Gastrocnemius medialis (tissue), 4 donors: Measurements from ENCODE around the gene MEIOB. TPM values are rescaled to one million over a fixed set of nuclear protein-coding genes. Genes with fewer than 3 reads are reported as not detected.

Experiments
- ATAC-seq, 2 donors: fragments of 150-250 bp; one replicate each; pipeline ENCODE4 v1.9.1; 2016
- DNase-seq, 2 donors: peaks; one replicate each; pipeline ENCODE4 v3.0.0-alpha.2; 2019
- H3K27ac ChIP-seq, 4 donors: fragments of 200-600 bp; sonication (generic); 1 replicate in 1 of 4; 2 replicates in 3 of 4; pipeline ENCODE4 v1.5.1; 2016 to 2018; ENCODE audit warnings: mild to moderate bottlenecking in 2 of 4, moderate library complexity in 1 of 4
- H3K27me3 ChIP-seq, 3 donors: fragments of 200-600 bp; sonication (generic) in 2 of 3; 1 replicate in 1 of 3; 2 replicates in 2 of 3; pipeline versions ENCODE4 v1.5.1 to v1.6.0; 2016 to 2019; ENCODE audit warnings: mild to moderate bottlenecking in 1 of 3, moderate library complexity in 1 of 3
- H3K36me3 ChIP-seq, 2 donors: fragments of 200-600 bp; sonication (generic) in 1 of 2; one replicate each; pipeline ENCODE4 v1.5.1; 2017 to 2018
- H3K4me1 ChIP-seq, 2 donors: fragments of 200-600 bp; sonication (generic) in 1 of 2; one replicate each; pipeline ENCODE4 v1.5.1; 2016 to 2017; ENCODE audit warnings: mild to moderate bottlenecking in 2 of 2
- H3K4me3 ChIP-seq, 4 donors: fragments of 200-600 bp; sonication (generic) in 3 of 4; 1 replicate in 1 of 4; 2 replicates in 3 of 4; pipeline ENCODE4 v1.5.1; 2016 to 2019; ENCODE audit warnings: mild to moderate bottlenecking in 2 of 4
- H3K9me3 ChIP-seq, 3 donors: fragments of 200-600 bp; sonication (generic) in 2 of 3; 1 replicate in 1 of 3; 2 replicates in 2 of 3; pipeline ENCODE4 v1.5.1; 2016 to 2019
- POLR2A ChIP-seq, 2 donors: fragments of 450-650 bp; IDR thresholded peaks; one replicate each; pipeline ENCODE4 v1.6.1; 2017; ENCODE audit warnings: antibody characterized with exemption in 2 of 2, mild to moderate bottlenecking in 2 of 2, moderate library complexity in 2 of 2
- in situ Hi-C, 4 donors: fragments of 200-750 bp; cut with MboI; loops; one replicate each; pipeline versions ENCODE4 v1.15.0 to v1.8.0; 2017; ENCODE audit warnings: low sequenced_read_pairs in 4 of 4
- intact Hi-C: fragments of 100-400 bp; cut with DNase I; formaldehyde crosslinking; loops from one replicate; pipeline ENCODE4 v1.15.1; 2023; ENCODE audit warnings: low total_unique reads
- total RNA-seq, 4 donors: library from RNA; depleted of rRNA; stranded (reverse); fragments of >200 nt; gene quantifications; one replicate each; pipeline versions ENCODE4 v1.1.0 to v1.2.3, GENCODE V29; 2016
- TF ChIP-seq, protein P1 (sequence below), 5 experiments: fragments of 450-650 bp in 3 of 5; fragments of 200-600 bp in 2 of 5; sonication (generic) in 2 of 5; IDR thresholded peaks in 4 of 5; conservative IDR thresholded peaks in 1 of 5; 1 replicate in 4 of 5; 2 replicates in 1 of 5; pipeline ENCODE4 v1.5.1; 2016 to 2019; ENCODE audit warnings: antibody characterized with exemption in 5 of 5, mild to moderate bottlenecking in 3 of 5, moderate library complexity in 3 of 5

The MEIOB gene
- total RNA-seq, 4 donors from 2014 or later, result not detected

DNA sequence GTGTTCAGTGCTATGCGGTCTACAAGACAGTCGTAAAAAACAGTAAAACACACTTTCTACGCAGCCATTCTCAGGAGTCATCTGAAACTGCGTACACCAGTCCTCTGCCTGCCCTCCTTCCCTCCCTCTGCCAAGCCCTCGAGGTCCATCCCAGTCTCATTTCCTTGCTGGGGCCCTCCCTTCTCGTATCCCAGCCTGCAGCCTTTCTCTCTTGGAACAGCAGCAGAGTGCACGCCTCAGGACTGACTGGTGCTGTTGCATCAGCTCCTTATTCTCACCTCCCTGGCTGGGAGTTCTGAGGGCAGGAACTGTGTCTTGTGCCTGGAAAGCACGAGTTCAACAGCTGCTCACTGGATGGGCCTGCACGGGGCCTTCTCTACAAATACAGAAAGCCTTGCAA lies 32.4 kb downstream of the MEIOB start:
- in situ Hi-C loops, result no loop called here
- TF ChIP-seq, protein P1, sequence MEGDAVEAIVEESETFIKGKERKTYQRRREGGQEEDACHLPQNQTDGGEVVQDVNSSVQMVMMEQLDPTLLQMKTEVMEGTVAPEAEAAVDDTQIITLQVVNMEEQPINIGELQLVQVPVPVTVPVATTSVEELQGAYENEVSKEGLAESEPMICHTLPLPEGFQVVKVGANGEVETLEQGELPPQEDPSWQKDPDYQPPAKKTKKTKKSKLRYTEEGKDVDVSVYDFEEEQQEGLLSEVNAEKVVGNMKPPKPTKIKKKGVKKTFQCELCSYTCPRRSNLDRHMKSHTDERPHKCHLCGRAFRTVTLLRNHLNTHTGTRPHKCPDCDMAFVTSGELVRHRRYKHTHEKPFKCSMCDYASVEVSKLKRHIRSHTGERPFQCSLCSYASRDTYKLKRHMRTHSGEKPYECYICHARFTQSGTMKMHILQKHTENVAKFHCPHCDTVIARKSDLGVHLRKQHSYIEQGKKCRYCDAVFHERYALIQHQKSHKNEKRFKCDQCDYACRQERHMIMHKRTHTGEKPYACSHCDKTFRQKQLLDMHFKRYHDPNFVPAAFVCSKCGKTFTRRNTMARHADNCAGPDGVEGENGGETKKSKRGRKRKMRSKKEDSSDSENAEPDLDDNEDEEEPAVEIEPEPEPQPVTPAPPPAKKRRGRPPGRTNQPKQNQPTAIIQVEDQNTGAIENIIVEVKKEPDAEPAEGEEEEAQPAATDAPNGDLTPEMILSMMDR (IDR thresholded peaks at IDR 0.05 in 4 of 5, conservative IDR thresholded peaks at IDR 0.05 in 1 of 5), result no peak
- TF ChIP-seq POLR2A (IDR thresholded peaks at IDR 0.05), result no peak
- no peak for DNase-seq
- no peak for ATAC-seq
- intact Hi-C loops, result no loop called here
- H3K27me3 ChIP-seq, result no peaks in the 10 kb centered on the region
- H3K36me3 ChIP-seq, result no peaks in the 10 kb centered on the region
- no peak overlapping the region for H3K4me3 ChIP-seq
- no peaks in the 10 kb centered on the region for H3K9me3 ChIP-seq
- no peak overlapping the region for H3K27ac ChIP-seq
- no peaks in the 10 kb centered on the region for H3K4me1 ChIP-seq

DNA sequence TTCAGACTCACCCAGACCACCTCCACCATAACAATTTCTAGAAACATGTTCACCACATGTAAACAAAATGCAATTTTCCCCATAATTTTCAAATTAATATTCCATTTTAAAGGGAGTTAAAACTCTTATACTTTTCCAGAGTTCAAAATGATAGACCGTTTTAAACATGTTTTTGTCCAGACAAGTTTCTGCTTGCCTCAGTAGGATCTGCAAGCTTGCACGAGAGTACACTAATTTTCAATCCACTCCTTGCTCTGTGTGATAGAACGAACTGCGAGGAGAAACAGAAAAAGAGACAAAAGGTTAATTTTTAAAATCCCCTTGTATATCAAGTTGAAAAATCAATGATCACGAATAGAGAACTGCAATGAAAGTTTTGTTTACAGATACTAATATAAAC lies 37.9 kb downstream of the MEIOB start:
- no peak for ATAC-seq
- Histone ChIP-seq H3K9me3 (no peaks in the 10 kb centered on the region), H3K4me1 (peaks cover 15% of the 10 kb centered on the region in 2 donors), H3K27ac (no peak overlapping the region), H3K36me3 (no peaks in the 10 kb centered on the region), H3K27me3 (no peaks in the 10 kb centered on the region), H3K4me3 (no peak overlapping the region)
- no peak for DNase-seq
- intact Hi-C loops (no loop called here), in situ Hi-C loops (no loop called here)
- TF ChIP-seq POLR2A (IDR thresholded peaks at IDR 0.05), result no peak
- TF ChIP-seq, protein P1 (IDR thresholded peaks at IDR 0.05 in 4 of 5, conservative IDR thresholded peaks at IDR 0.05 in 1 of 5), result no peak

DNA sequence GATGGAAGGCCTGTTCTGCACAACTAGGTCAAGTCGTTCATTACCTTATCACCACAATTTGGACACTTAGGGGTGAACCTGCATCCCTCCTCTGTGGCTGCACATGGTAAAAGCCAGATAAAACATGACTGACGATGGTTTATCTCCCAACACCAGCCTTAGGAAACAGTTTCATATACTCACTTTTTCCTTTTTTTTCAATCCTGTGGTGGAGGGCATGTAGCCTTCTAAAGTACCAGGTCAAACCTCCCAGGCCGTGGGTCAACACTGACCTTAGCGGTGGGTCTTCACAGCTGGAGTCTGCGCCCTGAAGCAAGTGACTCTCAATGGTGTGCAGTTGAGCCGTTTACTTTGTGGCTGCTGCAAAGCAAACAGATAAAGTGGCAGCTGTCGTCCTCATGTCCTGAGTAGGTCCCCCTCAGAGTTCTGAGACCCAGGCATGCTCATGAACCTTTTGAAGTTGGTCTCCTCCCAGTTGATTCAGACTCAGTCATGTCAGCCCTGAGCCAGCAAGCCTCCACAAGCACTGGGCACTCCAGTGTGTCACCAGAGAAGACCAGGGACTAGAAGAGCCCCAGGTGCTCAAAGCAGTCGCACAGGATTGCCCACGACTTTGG lies 39.0 kb downstream of the MEIOB start:
- intact Hi-C loops, result no loop called here
- H3K27ac ChIP-seq, result no peak overlapping the region
- no peaks in the 10 kb centered on the region for H3K36me3 ChIP-seq
- TF ChIP-seq POLR2A (IDR thresholded peaks at IDR 0.05), result no peak
- TF ChIP-seq, protein P1 (IDR thresholded peaks at IDR 0.05 in 4 of 5, conservative IDR thresholded peaks at IDR 0.05 in 1 of 5), result no peak
- in situ Hi-C loops, result no loop called here
- H3K9me3 ChIP-seq, result no peaks in the 10 kb centered on the region
- DNase-seq (no peak), ATAC-seq (no peak)
- H3K27me3 ChIP-seq, result no peaks in the 10 kb centered on the region
- peaks cover 24 to 27% of the 10 kb centered on the region in 2 donors for H3K4me1 ChIP-seq
- no peak overlapping the region for H3K4me3 ChIP-seq

DNA sequence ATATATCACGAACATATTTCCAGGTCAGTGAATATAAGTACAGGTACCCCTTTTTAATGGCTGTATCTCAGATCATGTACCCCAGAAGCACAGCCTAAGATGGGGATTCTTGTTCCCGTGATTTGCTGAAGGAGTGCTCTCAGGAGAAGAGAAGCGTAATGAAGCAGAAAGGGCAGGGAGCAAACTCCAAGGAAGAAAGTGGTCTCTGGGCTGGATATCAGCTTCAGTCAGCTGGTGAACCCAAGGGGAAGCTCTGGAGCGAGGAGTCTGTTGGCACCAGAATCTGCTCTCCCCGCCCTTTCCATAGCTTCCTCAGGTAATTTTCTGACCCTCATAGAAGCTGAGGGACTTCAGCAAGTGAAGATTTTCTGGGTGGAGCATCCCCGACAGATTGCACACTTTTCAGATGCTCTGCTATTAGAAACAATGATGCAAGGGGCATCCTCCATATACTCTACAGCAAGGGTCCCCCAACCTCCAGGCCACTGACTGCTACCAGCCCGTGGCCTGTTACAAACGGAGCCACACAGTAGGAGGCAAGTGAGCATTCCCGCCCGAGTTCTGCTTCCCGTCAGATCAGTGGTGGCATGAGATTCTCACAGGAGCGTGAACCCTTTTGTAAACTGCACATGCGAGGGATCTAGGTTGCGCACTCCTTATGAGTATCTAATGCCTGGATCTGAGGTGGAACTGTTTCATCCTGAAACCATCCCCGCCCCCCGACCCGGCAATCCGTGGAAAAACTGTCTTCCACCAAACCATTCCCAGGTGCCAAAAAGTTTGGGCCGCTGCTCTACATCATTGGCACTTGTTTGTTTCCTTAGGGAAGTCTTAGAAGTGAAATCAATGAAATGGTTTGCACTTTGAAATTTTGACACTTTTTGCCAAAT lies 40.5 kb downstream of the MEIOB start:
- intact Hi-C loops (no loop called here), in situ Hi-C loops (no loop called here)
- ATAC-seq (no peak), DNase-seq (no peak)
- Histone ChIP-seq H3K4me3 (no peak overlapping the region), H3K9me3 (no peaks in the 10 kb centered on the region), H3K27ac (no peak overlapping the region), H3K36me3 (no peaks in the 10 kb centered on the region), H3K27me3 (no peaks in the 10 kb centered on the region), H3K4me1 (peaks cover 31% of the 10 kb centered on the region in 2 donors)
- TF ChIP-seq, protein P1 (IDR thresholded peaks at IDR 0.05 in 4 of 5, conservative IDR thresholded peaks at IDR 0.05 in 1 of 5), result no peak
- no peak for TF ChIP-seq POLR2A (IDR thresholded peaks at IDR 0.05)
